HG03521 (cell line): ENCODE measurements around the gene DNAJC30.
"Not testable (repeated sequence)": the region's sequence is repeated elsewhere in the genome, so short reads cannot be mapped to it uniquely, and the experiment has no call there.

Experiments used
- ATAC-seq: cut with Tn5 transposase; IDR thresholded peaks from one replicate; pipeline ENCODE4 v1.9.1; 2021; ENCODE audit warnings: mild to moderate bottlenecking, moderate library complexity; ENCODE audit not compliant: unreplicated experiment

The DNAJC30 gene

DNA sequence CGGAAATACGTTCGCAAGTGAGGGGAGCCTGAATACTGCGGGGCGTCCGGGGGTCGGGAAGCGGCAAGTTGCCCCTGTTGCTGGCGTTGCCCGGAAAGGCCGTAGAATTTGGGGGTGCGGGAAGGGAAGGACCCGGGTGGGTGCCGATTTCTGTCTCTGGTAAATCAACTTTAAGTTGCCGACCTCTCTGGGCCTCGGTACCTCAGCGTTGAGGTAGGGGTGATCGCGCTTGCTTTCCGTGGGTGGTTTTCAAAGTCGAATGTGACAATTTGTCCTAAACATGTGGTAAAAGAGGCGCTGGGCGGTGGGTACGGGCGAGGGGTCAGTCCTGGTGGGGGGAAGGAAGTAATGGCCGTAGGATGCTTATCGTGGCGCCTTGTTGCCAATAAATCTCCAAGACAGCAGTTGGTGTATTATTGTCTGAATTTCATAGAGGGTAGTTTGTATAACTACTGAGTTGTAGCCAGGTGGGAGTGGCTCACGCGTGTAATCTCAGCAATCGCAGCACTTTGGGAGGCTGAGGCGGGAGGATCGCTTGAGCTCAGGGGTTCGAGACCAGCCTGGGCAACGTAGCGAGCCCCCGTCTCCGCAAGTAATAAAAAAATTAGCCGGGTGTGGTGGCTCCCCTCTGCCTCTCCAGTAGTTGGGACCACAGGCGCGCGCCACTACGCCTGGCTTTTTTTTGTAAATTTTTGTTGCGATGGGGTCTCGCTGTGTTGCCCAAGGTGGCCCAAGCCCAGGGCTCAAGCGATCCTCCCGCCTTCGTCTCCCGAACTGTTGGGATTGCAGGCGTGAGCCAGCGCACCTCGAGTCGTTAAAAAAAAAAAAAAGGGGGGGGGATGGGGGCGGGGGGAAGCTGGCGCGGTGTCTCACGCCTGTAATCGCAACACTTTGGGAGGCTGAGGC, 788 bp upstream of the DNAJC30 start:
- ATAC-seq = peak; percentile 14

DNA sequence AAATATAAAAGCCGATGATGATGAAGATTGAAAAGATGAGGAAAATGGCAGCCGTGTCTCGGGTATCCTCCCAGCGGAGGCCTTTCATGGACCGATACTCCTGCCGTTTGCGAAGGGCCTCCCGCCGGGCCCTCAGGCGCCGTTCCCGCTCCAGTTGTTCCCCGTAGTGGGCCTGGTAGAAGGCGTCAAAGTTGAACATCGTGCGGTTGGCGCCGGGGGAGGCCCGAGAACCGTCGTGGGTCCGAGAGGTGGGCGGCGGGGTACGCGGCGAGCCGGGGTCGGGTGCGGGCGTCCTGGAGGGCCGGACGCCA, 553 bp downstream of the DNAJC30 start:
- ATAC-seq = no peak

DNA sequence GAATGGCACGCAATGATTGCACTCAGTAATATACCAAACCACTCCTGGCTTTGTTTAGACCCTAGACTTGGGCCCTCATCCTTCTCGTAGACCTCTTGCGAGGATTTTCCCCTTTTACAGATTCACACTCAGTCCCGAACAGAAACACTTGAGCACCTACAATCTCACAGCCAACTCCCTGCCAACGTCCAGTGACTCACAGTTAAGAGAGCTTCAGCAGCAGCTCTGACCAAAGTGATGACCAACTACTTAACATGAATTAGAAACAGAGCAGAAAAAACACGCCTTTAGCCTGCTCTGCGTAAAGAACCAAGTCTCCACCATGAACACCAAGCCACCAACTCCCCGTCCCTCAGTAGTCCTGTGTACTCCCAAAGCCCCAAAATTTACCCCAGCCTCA, 2.2 kb downstream of the DNAJC30 start:
- no peak for ATAC-seq

DNA sequence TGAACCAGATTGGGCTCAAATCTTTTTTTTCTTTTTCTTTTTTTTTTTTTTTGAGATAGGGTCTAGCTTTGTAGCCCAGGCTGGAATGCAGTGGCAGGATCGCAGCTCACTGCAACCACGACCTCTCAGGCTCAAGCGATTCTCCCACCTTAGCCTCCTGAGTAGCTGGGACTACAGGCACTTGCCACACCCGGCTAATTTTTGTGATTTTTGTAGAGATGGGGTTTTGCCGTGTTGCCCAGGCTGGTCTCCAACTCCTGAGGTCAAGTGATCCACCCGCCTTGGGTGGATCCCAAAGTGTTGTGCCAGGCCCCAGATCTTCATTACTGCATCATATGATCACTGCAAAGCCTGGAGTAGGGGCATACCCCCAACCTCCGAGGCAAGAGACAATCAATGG, 2.8 kb downstream of the DNAJC30 start:
- ATAC-seq = no peak

DNA sequence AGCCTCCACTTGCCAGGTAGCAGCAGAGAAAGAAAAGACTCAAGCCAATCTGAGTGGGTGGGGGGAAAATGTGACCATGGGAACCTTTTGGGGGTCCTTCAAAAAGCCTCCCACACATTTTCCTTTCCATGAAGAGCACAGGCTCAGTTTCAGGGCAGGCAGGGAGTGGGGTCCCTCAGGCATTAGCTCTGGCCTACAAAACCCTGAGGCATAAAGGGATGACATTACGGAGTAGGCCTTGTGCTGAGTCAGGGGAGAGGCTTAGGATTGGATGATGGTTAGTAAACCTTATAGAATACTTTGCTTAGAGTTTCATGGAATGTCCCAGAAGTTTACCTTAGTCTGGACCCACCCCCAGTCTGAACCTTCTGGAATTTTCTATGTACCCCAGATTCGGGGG, 3.5 kb downstream of the DNAJC30 start:
- no peak for ATAC-seq

DNA sequence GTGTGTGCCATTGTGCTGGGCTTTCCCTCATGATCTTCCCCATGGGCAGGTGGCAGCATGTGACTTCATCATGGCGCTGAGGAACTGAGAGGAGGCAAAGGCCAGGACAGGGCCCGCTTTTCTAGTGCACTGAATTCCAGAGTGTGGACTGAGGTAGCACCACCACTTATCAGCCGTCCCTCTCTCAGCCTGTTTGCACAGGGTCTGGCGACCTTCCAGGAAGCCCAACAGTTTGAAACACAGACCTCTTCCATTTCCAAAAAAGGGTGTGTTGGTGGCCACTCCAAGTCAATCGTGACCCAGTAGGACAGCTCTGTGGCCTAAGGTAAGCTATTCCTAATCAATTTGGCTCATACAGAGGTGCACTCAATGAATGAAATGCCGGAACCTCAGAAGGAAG, 4.4 kb downstream of the DNAJC30 start:
- no peak for ATAC-seq

DNA sequence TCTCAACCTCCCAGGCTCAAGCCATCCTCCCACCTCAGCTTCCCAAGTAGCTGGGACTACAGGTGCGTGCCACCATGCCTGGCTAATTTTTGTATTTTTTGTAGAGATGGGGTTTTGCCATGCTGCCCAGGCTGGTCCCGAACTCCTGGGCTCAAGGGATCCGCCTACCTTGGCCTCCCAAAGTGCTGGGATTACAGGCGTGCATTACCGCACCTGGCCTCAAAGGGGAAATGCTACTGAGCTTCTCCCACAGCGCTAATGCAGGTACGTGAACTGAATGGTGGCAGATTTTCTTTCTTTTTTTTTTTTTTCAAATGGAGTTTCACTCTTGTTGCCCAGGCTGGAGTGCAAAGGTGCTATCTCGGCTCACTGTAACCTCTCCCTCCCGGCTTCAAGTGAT, 7.2 kb downstream of the DNAJC30 start:
- not testable (repeated sequence) for ATAC-seq

DNA sequence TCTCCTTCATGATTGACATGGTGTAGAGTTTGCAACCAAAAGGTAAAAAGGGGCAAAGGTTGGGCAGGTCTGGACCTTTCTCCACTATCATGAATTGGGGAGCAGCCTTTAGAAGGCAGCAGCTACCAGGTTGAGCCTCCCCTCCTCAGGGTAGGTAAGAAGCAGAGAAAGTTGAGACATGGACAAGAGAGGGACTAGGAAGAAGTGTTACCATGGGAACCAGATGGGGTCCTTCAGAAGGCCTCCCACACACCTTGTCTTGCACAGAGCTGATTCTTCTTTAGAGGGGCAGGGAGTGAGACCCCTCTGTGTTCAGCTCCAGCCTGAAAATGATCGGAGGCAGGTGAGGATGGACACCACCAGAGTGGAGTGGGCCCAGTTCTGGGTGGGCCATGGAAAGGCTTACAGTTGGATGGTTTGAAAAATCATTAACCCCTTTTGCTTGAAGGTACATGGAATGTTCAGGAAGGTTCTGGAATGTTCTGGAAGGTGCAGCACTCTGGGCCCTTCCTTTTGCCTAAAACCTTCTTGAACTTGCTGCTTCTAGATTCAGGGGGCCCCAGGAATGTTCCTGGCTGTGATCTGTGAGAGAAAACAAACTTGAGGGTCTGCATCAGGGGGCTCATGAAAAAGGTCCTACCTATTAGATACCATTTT, 8.7 kb downstream of the DNAJC30 start:
- no peak for ATAC-seq

DNA sequence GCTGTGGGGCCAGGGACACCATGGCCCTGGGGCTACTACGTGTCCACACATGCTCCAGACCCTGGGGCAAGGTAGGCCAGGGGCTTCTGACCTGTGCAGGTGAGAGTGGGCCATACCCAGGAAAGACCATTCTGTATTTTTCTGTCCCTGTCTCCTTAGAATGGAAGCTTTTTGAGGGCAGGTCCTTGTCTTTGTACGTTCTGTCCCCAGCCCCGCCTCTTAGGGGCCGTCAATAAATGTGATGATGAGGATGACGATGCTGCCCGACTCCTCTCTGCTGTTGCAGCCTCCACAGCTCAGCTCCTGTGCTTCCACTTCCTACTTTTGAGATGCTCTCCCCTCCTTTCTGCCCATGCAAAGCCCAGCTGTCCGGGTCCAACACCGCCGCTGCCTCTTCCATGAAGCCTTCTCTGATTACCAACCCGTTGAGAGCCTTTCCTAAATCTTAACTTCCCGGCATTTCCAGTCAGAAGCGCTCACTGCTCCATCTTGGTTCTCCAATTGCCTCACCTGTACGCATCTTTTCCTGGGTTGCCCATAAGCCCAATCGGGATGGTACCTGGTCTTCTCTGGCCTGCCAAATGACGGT, 11.3 kb downstream of the DNAJC30 start:
- ATAC-seq = no peak

DNA sequence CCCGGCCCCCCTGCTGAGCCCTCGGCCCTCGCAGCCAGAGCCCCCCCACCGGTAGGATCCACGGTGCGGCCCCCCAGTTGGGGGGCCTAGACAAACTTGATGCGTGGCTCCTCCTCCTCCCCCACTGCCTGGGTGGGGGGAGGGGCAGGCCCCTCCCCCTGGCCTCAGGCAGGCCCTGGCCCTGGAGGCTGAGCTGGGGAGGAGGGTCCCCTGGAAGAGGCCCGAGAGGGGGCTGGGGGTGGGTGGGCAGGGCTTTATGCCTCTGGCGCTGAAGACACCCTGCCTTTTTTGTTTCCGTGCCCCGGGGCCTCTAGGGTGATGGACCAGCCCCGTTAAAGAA, 12.0 kb downstream of the DNAJC30 start:
- ATAC-seq = no peak

DNA sequence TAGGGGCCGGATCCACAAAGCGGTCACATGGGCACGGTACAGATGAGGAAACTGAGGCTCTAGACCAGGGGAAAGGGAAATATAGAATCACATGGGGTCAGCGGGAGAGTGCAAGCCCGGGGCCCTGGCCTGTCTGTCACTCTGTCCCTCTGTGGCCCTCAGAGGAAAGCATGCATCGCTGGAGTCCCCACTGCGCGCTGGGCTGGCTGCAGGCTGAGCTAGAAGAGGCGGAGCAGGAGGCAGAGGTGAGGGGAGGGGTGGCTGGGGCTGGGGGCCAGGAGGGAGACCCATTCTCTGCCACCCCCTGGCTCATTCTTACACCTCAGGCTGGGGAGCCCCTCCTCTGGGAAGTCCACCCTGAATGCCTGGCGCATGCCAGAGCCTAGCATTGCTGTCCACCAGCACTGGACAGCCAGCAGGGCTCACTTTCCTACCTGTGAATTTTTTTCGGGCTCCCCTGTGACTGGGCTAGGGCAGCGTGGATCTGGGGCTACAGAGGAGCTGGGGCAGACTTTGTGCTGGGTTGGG, 13.3 kb downstream of the DNAJC30 start:
- ATAC-seq = no peak

DNA sequence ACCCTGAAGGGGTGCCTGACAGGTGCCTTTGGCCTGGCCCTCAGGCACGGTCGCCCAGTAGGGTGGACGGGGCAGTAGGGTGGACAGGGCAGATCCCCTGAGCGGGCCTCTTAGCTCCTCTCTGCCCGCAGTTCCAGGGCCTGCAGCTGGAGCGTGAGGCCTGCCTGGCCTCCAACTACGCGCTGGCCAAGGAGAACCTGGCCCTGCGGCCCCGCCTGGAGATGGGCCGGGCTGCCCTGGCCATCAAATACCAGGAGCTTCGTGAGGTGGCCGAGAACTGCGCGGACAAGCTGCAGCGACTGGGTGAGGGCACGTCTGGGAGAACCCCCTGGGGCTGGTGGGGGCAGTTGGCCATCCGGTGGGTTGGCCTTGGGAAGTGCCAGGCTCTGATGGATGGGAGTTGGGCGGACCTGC, 14.0 kb downstream of the DNAJC30 start:
- ATAC-seq = no peak

DNA sequence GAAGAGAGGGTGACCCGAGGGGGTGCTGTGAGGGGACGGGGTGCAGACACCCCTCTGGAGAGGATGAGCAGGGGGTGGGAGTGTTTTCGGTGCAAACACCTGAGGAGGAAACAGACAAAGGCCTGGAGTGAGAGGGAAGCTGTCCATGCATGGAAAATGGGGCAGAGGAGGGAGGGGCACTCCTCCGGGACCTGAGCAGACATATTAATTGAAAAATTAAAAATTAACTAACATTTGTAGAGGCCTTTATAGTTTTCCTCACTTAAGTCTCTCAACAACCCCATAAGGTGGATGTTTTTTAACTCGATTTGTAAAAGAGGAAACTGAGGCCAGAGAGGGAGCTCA, 14.4 kb downstream of the DNAJC30 start:
- ATAC-seq = no peak

DNA sequence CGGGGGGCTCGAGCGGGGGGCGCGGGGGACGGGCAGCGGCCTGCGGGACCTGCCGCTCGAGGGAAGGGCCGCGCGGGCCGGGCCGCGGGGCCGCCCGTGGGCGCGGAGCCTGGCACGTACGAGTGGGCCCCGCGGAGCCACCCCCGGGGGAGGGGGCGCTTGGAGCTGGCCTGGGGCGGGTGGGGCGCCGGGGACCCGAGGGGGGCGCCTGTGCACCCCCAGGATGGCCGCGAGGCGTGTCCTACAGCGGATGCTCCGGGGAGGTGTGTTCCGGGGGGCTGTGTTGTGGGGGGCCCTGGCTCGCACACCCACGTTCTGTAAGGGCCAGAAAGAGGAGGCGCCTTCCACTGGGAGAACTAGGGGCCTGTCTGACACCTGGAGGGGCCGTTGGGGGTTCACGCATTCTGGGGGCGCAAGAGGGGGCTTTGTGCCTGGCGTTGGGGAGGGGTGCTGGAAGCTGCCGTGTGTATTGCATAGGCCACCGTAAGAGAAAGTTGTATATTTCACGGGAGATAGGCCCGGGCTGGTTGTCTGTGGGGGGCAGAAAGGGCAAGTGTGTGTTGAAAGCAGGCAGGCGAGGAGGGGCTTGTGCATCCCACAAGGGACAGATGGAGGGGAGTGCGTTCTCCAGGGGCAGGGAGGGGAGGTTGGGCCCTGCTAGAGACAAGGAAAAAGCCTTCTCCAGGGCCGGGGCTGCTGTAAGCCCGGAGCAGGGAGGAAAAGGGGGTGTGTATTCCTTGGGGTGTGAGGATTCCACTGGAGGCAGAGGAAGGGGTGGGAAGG, 15.0 kb downstream of the DNAJC30 start:
- no peak for ATAC-seq

DNA sequence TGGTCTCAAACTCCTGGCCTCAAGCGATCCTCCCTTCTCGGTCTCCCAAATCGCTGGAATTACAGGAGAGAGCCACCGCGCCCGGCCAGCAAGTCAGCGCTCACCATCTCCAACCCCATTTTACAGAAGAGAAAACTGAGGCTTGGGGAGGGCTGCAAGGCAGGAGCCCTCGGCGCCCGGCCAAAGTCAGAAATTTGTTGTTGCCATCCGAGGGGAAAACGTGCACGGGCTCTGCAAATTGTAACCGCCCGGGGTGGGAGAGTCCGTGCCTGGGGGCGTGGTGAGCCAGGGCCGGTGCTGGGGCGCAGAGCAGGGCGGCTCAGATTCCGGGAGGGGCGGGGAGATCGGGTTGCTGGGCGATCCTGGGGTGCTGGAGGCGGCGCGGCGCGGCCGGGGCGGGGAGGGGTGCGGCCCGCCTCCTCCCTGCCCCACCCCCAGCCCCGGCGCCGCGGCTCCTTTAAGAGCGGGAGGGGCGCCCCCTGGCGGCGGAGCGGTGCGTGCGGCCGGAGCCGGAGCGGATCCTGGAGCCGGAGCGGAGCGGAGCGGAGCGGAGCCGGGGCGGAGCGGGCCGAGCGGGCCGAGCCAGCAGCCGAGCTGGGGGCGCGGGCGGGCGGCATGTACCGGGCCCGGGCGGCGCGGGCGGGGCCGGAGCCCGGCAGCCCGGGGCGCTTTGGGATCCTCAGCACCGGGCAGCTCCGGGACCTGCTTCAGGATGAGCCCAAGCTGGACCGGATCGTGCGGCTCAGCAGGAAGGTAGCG, 15.7 kb downstream of the DNAJC30 start, which contains the start of gene VPS37D:
Gene VPS37D (plus strand): TSS at position 488 of the 759 bp plus-strand sequence. CDS start 128 bp downstream, at position 616.
- peak; percentile 94 for ATAC-seq

DNA sequence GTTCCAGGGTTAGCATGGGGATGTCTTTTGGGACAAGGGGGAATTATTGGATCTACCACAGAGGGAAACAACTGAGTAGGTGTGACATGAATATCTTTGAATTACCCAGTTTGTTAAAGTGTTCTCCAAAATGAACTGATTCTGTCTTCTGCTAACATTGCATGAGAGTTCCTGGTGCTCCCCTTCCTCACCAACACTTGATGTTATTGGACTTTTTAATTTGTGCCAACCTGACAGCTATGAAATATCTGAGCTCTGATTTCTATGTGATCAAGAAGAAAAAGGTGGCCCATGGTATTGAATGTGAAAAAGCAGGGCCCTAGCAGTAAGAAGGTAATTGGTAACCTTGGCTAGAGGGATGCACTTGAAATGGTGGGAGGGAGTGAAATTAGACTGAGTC, 20.2 kb downstream of the DNAJC30 start:
- no peak for ATAC-seq

DNA sequence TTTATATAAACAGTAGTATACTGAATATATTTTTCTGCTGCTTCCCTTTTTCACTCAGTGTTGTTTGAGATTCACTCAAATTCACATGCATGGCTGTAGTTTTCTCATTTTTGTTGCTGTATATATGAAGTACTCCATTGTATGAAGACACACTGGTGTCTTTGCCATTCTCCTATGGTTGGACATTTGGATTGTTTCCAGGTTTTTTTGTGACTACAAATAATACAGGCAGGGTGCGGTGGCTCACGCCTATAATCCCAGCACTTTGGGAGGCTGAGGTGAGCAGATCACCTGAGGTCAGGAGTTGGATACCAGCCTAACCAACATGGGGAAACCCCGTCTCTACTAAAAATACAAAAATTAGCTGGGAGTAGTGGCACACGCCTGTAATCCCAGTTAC, 22.7 kb downstream of the DNAJC30 start:
- not testable (repeated sequence) for ATAC-seq

DNA sequence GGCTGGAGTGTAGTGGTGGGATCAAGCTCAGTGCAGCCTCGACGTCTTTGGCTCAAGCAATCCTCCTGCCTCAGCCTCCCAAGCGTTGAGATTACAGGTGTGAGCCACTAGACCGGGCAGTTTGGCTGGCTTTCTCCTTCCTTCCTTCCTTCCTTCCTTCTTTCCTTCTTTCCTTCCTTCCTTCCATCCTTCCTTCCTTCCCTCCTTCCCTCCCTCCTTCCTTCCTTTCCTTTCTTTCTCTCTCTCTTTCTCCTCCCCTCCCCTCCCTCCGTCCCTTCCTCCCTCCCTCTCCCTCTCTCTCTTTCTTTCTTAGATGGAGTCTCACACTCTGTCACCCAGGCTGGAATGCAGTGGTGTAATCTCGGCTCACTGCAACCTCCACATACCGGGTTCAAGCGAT, 23.3 kb downstream of the DNAJC30 start:
- no peak for ATAC-seq

DNA sequence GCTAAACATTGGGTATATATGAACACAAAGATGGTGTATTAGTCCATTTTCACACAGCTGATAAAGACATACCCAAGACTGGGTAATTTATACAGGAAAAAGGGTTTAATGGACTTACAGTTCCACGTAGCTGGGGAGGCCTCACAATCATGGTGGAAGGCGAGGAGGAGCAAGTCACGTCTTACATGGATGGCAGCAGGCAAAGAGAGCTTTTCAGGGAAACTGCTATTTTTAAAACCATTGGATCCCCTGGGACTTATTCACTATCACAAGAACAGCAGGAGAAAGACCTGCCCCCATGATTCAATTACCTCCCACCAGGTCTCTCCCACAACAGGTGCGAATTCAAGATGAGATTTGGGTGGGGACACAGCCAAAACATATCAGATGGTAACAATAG, 27.9 kb downstream of the DNAJC30 start:
- ATAC-seq = not testable (repeated sequence)

DNA sequence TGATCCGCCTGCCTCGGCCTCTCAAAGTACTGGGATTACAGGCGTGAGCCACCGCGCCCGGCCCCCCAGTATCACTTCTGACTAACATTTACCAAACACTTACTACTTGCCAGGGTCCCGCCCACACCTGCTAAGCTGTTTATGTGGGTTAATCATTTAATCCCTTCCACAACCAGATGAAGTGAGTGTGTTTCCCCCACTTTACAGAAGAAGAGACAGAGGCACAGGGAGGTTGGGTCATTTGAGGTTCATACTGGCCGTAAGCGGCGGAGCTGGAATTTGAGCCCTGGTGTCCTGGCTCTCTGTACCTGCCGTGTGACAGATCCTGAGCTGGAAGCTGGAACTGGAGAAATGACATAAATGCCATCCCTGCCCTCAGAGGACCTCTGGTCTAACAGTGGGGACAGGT, 30.7 kb downstream of the DNAJC30 start:
- ATAC-seq = no peak
